ENCODE results near the gene DIO1.
A peak's percentile ranks its signal among the peaks of the same experiment; 100 is the strongest.

DIO1 gene

GRCh38 chr1:53942127-53942957 is 48.4 kb downstream of the DIO1 start:
- no peak for DNase-seq (ENCODE audit: low spot score)

GRCh38 chr1:53943090-53943489 is 49.1 kb downstream of the DIO1 start:
- no peak for DNase-seq (ENCODE audit: low spot score)

- no peak for DNase-seq (ENCODE audit: low spot score)
These were observed 49.6 kb downstream of the DIO1 start for GRCh38 chr1:53943490-53944043.

GRCh38 chr1:53944469-53945182 is 50.6 kb downstream of the DIO1 start:
- no peak for DNase-seq (ENCODE audit: low spot score)

- DNase-seq (ENCODE audit: low spot score): no peak
These were observed 51.1 kb downstream of the DIO1 start for GRCh38 chr1:53945183-53945432.

GRCh38 chr1:53945433-53946251 is 51.7 kb downstream of the DIO1 start, which contains the start of gene IFT25:
IFT25 (minus strand) TSS chr1:53945699; CDS start chr1:53940082, 5,617 bp downstream.
- peak; percentile 100 for DNase-seq (ENCODE audit: low spot score)

GRCh38 chr1:53946252-53947171 is 52.5 kb downstream of the DIO1 start, which contains the start of gene LRRC42:
LRRC42 (plus strand) TSS chr1:53946350; CDS start chr1:53952000, 5,650 bp downstream.
- DNase-seq (ENCODE audit: low spot score): no peak

GRCh38 chr1:53947172-53947907 is 53.4 kb downstream of the DIO1 start:
- DNase-seq (ENCODE audit: low spot score): no peak

- no peak for DNase-seq (ENCODE audit: low spot score)
These were observed 54.3 kb downstream of the DIO1 start for GRCh38 chr1:53948291-53948690.

- DNase-seq (ENCODE audit: low spot score): no peak
These were observed 55.3 kb downstream of the DIO1 start for GRCh38 chr1:53949023-53949990.

- DNase-seq (ENCODE audit: low spot score): no peak
These were observed 57.7 kb downstream of the DIO1 start for GRCh38 chr1:53951697-53952096.

- no peak for DNase-seq (ENCODE audit: low spot score)
These were observed 60.1 kb downstream of the DIO1 start for GRCh38 chr1:53954128-53954527.

- DNase-seq (ENCODE audit: low spot score): no peak
These were observed 62.6 kb downstream of the DIO1 start for GRCh38 chr1:53956308-53957168.

GRCh38 chr1:53957194-53957818 is 63.3 kb downstream of the DIO1 start:
- DNase-seq (ENCODE audit: low spot score): no peak

- DNase-seq (ENCODE audit: low spot score): no peak
These were observed 65.8 kb downstream of the DIO1 start for GRCh38 chr1:53959664-53960250.

Measured in left forelimb (tissue), 1 donor.